SU-DHL-6 (cell line): Measurements from ENCODE around the gene EPAS1.

Experiments
- CTCF ChIP-seq: fragments of 200-600 bp; sonication (generic); IDR thresholded peaks from one replicate; pipeline ENCODE4 v1.5.1; 2017; ENCODE audit warnings: antibody characterized with exemption, mild to moderate bottlenecking, low read length, moderate library complexity; ENCODE audit not compliant: insufficient read depth, poor library complexity, severe bottlenecking
- EZH2phosphoT487 ChIP-seq: fragments of 200-600 bp; sonication (generic), shearing (Covaris generic); conservative IDR thresholded peaks from 2 replicates; pipeline ENCODE4 v1.6.1; 2018; ENCODE audit warnings: mild to moderate bottlenecking, antibody characterized with exemption, low read length, moderate library complexity, mixed read lengths

DNA sequence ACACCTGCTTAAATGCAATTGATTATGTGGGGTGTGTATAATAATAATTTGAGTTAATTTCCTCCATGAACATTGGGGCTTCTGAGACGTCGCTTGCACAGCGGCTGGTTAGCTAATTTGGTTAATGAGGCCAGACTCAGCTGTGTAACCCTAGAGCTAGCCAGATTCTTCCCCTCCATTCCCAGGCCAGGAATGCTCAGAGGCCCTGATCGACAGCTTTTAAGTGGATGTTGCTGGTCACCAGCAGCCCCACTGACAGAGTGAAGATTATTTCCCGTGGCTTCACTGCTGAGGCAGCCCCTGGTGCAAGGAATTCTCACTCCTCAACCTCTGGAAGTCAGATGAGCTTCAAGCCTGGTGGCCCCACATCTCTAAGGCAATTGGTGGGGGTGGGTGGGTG, 12.4 kb upstream of the EPAS1 start:
- TF ChIP-seq CTCF, result no peak
- TF ChIP-seq EZH2phosphoT487, result no peak
